HG03565 (cell line): ENCODE results near the gene EXOC4.

Source experiments
- ATAC-seq: cut with Tn5 transposase; IDR thresholded peaks from one replicate; pipeline ENCODE4 v1.9.1; 2021; ENCODE audit warnings: mild to moderate bottlenecking, moderate library complexity; ENCODE audit not compliant: unreplicated experiment

The EXOC4 gene

GRCh38 chr7:133479456-133480065 lies 226.7 kb downstream of the EXOC4 start:
- no peak for ATAC-seq

GRCh38 chr7:133480868-133481267 lies 228.0 kb downstream of the EXOC4 start:
- ATAC-seq, result no peak

- no peak for ATAC-seq
Observed at GRCh38 chr7:133481676-133482075, 228.8 kb downstream of the EXOC4 start.

- ATAC-seq, result no peak
Observed at GRCh38 chr7:133482599-133482998, 229.7 kb downstream of the EXOC4 start.

- no peak for ATAC-seq
Observed at GRCh38 chr7:133484086-133484485, 231.2 kb downstream of the EXOC4 start.

GRCh38 chr7:133489906-133490305 lies 237.0 kb downstream of the EXOC4 start:
- ATAC-seq, result no peak

GRCh38 chr7:133491201-133491691 lies 238.4 kb downstream of the EXOC4 start:
- no peak for ATAC-seq

- ATAC-seq, result no peak
Observed at GRCh38 chr7:133491846-133492652, 239.2 kb downstream of the EXOC4 start.

GRCh38 chr7:133497061-133497460 lies 244.2 kb downstream of the EXOC4 start:
- ATAC-seq, result no peak

- ATAC-seq, result no peak
Observed at GRCh38 chr7:133501771-133502170, 248.9 kb downstream of the EXOC4 start.

- no peak for ATAC-seq
Observed at GRCh38 chr7:133502498-133502897, 249.6 kb downstream of the EXOC4 start.

GRCh38 chr7:133502972-133503371 lies 250.1 kb downstream of the EXOC4 start:
- no peak for ATAC-seq

GRCh38 chr7:133504825-133505224 lies 251.9 kb downstream of the EXOC4 start:
- ATAC-seq, result no peak

- no peak for ATAC-seq
Observed at GRCh38 chr7:133509822-133510221, 256.9 kb downstream of the EXOC4 start.

GRCh38 chr7:133510326-133511055 lies 257.6 kb downstream of the EXOC4 start:
- ATAC-seq, result no peak

- no peak for ATAC-seq
Observed at GRCh38 chr7:133511252-133511651, 258.4 kb downstream of the EXOC4 start.

GRCh38 chr7:133511708-133512107 lies 258.8 kb downstream of the EXOC4 start:
- no peak for ATAC-seq

GRCh38 chr7:133512560-133512959 lies 259.7 kb downstream of the EXOC4 start:
- no peak for ATAC-seq

- no peak for ATAC-seq
Observed at GRCh38 chr7:133513608-133514007, 260.7 kb downstream of the EXOC4 start.

GRCh38 chr7:133514551-133514950 lies 261.7 kb downstream of the EXOC4 start:
- no peak for ATAC-seq

GRCh38 chr7:133517766-133518165 lies 264.9 kb downstream of the EXOC4 start:
- ATAC-seq, result no peak

- no peak for ATAC-seq
Observed at GRCh38 chr7:133518718-133519117, 265.8 kb downstream of the EXOC4 start.
